Vagina (tissue), 2 donors: ENCODE results near the gene BAG3.

Source experiments
- CTCF ChIP-seq, 3 experiments: fragments of 450-650 bp in 2 of 3; fragments of 200-600 bp in 1 of 3; sonication (generic) in 1 of 3; IDR thresholded peaks; one replicate each; pipeline ENCODE4 v1.5.1; 2017 to 2019; ENCODE audit warnings: antibody characterized with exemption in 3 of 3, mild to moderate bottlenecking in 2 of 3, moderate library complexity in 2 of 3
- POLR2A ChIP-seq, 2 donors: fragments of 450-650 bp; IDR thresholded peaks; one replicate each; pipeline ENCODE4 v1.6.1; 2017; ENCODE audit warnings: antibody characterized with exemption in 2 of 2, mild to moderate bottlenecking in 2 of 2, moderate library complexity in 2 of 2
- POLR2AphosphoS5 ChIP-seq, 2 donors: sonication (generic); formaldehyde crosslinking; IDR thresholded peaks; one replicate each; pipeline ENCODE4 v1.9.0; 2017; ENCODE audit warnings: antibody characterized with exemption in 2 of 2, mild to moderate bottlenecking in 2 of 2, low read depth in 1 of 2; ENCODE audit not compliant: insufficient read depth in 1 of 2

- no peak for TF ChIP-seq CTCF (IDR thresholded peaks at IDR 0.05)
- no peak for TF ChIP-seq POLR2AphosphoS5 (IDR thresholded peaks at IDR 0.05; ENCODE audit: insufficient read depth in 1 of 2, low read depth in 1 of 2)
- TF ChIP-seq POLR2A (IDR thresholded peaks at IDR 0.05) = no peak
Measured at GRCh38 chr10:119687192-119688032, 36.2 kb downstream of the BAG3 start.
